CD4-positive, alpha-beta T cell (primary cell): ENCODE data around the gene PRX. TPM values are rescaled to one million over a fixed set of nuclear protein-coding genes. Genes with fewer than 3 reads are reported as not detected.

Experiments used
- ATAC-seq: fragments of 200-7000 bp; cut with Tn5 transposase; one replicate; pipeline ENCODE4 v1.10.0; 2022; ENCODE audit warnings: mild to moderate bottlenecking; ENCODE audit not compliant: poor library complexity
- CTCF ChIA-PET: fragments of 350-600 bp; sonication (Branson Sonifier 250); formaldehyde crosslinking; loops from one replicate; lab custom pipeline; 2021; ENCODE audit warnings: antibody characterized with exemption, inconsistent platforms; lab: Charles Lee
- POLR2A ChIA-PET: fragments of 350-600 bp; sonication (Branson Sonifier 250); formaldehyde crosslinking; loops from one replicate; lab custom pipeline; 2021; ENCODE audit warnings: antibody characterized with exemption, inconsistent platforms; lab: Charles Lee
- DNase-seq, 14 experiments: peaks; one replicate each; pipeline ENCODE4 v3.0.0-alpha.2; 2013 to 2020; ENCODE audit warnings: mixed read lengths in 2 of 14
- H3K27ac ChIP-seq, 2 donors: one replicate each; pipeline versions ENCODE4 v1.5.1 to v1.7.0; 2013; ENCODE audit warnings: low read length in 2 of 2, low read depth in 1 of 2, mild to moderate bottlenecking in 1 of 2
- H3K27me3 ChIP-seq, 2 experiments: 1 replicate in 1 of 2; 2 replicates in 1 of 2; pipeline versions ENCODE4 v1.6.1 to v1.7.0; 2013; ENCODE audit warnings: low read length in 2 of 2, control low read depth in 1 of 2, mild to moderate bottlenecking in 1 of 2, moderate library complexity in 1 of 2; ENCODE audit not compliant: insufficient read depth in 2 of 2, control insufficient read depth in 1 of 2
- H3K36me3 ChIP-seq: one replicate; pipeline ENCODE4 v1.6.1; 2013; ENCODE audit warnings: low read length, control low read depth; ENCODE audit not compliant: insufficient read depth
- H3K4me1 ChIP-seq: one replicate; pipeline ENCODE4 v1.6.1; 2013; ENCODE audit warnings: low read length, control low read depth; ENCODE audit not compliant: insufficient read depth
- H3K4me3 ChIP-seq: one replicate; pipeline ENCODE4 v1.5.1; 2013; ENCODE audit warnings: mild to moderate bottlenecking, low read length, moderate library complexity
- H3K9me3 ChIP-seq, 2 experiments: 1 replicate in 1 of 2; 2 replicates in 1 of 2; pipeline versions ENCODE4 v1.6.1 to v1.7.0; 2013; ENCODE audit warnings: low read length in 2 of 2, mild to moderate bottlenecking in 2 of 2, control low read depth in 1 of 2, moderate library complexity in 1 of 2; ENCODE audit not compliant: control insufficient read depth in 1 of 2, insufficient read depth in 1 of 2
- H3K27ac Mint-ChIP-seq: one replicate; pipeline ENCODE4 v1.8.0; 2020; ENCODE audit warnings: mixed read lengths
- H3K27me3 Mint-ChIP-seq: one replicate; pipeline ENCODE4 v1.8.0; 2021; ENCODE audit warnings: mixed read lengths
- H3K36me3 Mint-ChIP-seq: one replicate; pipeline ENCODE4 v1.8.0; 2021; ENCODE audit warnings: low read depth, mixed read lengths
- H3K4me1 Mint-ChIP-seq: one replicate; pipeline ENCODE4 v1.8.0; 2021; ENCODE audit warnings: low read depth, mixed read lengths
- H3K4me3 Mint-ChIP-seq: one replicate; pipeline ENCODE4 v1.8.0; 2020; ENCODE audit warnings: mild to moderate bottlenecking, mixed read lengths
- H3K9me3 Mint-ChIP-seq: one replicate; pipeline ENCODE4 v1.8.0; 2020; ENCODE audit warnings: mixed read lengths
- intact Hi-C, 2 experiments: fragments of 100-400 bp; cut with DNase I in 1 of 2; cut with micrococcal nuclease in 1 of 2; formaldehyde crosslinking; loops; one replicate each; pipeline versions ENCODE4 v1.15.1 to v1.9.0; 2023 to 2025; cut with DNase I, micrococcal nuclease
- total RNA-seq, 174 experiments: library from RNA in 2 of 174; stranded (reverse) in 2 of 174; gene quantifications; one replicate each; pipeline ENCODE4 v1.2.3 and lab custom pipeline; 2021 to 2026
- TF ChIP-seq, protein P1 (sequence below): fragments of 200-600 bp; IDR thresholded peaks from one replicate; pipeline ENCODE4 v1.8.0; 2022; ENCODE audit warnings: antibody characterized with exemption, mild to moderate bottlenecking

PRX gene
- total RNA-seq, 2 experiments from 2014 or later = 1.5 TPM

DNA sequence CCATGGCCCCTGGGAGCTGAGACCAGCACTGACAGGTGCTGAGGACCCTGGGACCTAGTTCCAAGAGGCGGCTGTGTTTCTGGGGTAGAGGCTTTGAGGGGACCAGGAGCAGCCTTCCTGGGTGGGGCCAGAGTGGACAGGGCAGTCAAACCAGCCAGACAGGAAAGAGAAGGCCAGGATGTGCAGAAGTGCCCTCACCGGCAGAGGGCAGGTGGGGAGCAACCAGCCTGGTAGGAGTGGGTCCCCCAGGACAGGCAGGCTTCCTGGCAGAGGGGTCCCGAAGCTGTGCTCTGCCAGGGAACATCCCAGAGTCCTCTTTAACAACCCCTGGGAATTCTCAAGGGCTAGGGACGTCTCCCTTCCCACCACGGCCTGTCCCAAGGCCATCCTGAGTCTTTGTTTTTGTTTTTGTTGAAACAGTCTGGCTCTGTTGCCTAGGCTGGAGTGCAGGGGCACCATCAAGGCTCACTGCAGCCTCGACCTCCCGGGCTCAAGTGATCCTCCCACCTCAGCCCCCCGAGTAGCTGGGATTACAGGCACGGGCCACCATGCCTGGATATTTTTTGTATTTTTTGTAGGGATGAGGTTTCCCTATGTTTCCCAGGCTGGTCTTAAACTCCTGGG lies 20.2 kb downstream of the PRX start:
- H3K27ac Mint-ChIP-seq = no peak overlapping the region
- no peak for DNase-seq
- no peak overlapping the region for H3K4me3 ChIP-seq
- intact Hi-C loops = no loop called here
- H3K9me3 Mint-ChIP-seq = no peaks in the 10 kb centered on the region
- H3K4me1 Mint-ChIP-seq = no peaks in the 10 kb centered on the region
- H3K27ac ChIP-seq = no peak overlapping the region
- CTCF ChIA-PET = interaction anchor here (0.5 kb wide), 1 partner anchor 28 kb away, joined by 3 read pairs; no protein-coding TSS in a partner anchor
- H3K36me3 Mint-ChIP-seq = no peaks in the 10 kb centered on the region
- H3K27me3 ChIP-seq = no peaks in the 10 kb centered on the region
- TF ChIP-seq, protein P1, sequence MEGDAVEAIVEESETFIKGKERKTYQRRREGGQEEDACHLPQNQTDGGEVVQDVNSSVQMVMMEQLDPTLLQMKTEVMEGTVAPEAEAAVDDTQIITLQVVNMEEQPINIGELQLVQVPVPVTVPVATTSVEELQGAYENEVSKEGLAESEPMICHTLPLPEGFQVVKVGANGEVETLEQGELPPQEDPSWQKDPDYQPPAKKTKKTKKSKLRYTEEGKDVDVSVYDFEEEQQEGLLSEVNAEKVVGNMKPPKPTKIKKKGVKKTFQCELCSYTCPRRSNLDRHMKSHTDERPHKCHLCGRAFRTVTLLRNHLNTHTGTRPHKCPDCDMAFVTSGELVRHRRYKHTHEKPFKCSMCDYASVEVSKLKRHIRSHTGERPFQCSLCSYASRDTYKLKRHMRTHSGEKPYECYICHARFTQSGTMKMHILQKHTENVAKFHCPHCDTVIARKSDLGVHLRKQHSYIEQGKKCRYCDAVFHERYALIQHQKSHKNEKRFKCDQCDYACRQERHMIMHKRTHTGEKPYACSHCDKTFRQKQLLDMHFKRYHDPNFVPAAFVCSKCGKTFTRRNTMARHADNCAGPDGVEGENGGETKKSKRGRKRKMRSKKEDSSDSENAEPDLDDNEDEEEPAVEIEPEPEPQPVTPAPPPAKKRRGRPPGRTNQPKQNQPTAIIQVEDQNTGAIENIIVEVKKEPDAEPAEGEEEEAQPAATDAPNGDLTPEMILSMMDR = no peak
- H3K4me1 ChIP-seq = no peaks in the 10 kb centered on the region
- no peak overlapping the region for H3K4me3 Mint-ChIP-seq
- H3K9me3 ChIP-seq = no peaks in the 10 kb centered on the region
- ATAC-seq = no peak
- H3K36me3 ChIP-seq = no peaks in the 10 kb centered on the region
- no peaks in the 10 kb centered on the region for H3K27me3 Mint-ChIP-seq
- POLR2A ChIA-PET = no interaction called here

DNA sequence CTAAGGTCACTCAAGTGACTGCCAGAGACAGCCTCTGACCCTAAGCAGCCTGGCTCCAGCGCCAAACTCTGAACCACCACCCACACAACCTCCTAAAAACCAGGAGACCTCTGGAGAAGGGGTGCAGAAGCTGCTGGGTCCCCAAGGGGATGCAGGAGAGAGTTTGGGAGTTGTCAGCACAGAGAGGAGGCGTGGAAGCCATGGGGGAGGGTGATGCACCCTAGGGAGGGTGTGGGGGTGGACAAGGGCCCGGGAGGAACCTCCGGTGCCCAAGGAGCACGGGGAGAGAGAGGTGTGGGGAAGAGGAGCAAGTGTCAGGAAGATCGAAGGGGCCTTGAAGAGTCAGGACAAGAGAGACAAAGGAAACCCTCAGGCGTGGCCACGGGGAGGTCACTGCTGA lies 21.1 kb downstream of the PRX start:
- Mint-ChIP-seq H3K4me1 (no peaks in the 10 kb centered on the region), H3K36me3 (no peaks in the 10 kb centered on the region), H3K4me3 (no peak overlapping the region), H3K9me3 (no peaks in the 10 kb centered on the region), H3K27me3 (no peaks in the 10 kb centered on the region), H3K27ac (no peak overlapping the region)
- TF ChIP-seq, protein P1 = no peak
- no peak for ATAC-seq
- Histone ChIP-seq H3K36me3 (no peaks in the 10 kb centered on the region), H3K27me3 (no peaks in the 10 kb centered on the region), H3K9me3 (no peaks in the 10 kb centered on the region), H3K4me3 (no peak overlapping the region), H3K27ac (no peak overlapping the region), H3K4me1 (no peaks in the 10 kb centered on the region)
- intact Hi-C loops = no loop called here
- no peak for DNase-seq
- POLR2A ChIA-PET = no interaction called here
- CTCF ChIA-PET = no interaction called here

DNA sequence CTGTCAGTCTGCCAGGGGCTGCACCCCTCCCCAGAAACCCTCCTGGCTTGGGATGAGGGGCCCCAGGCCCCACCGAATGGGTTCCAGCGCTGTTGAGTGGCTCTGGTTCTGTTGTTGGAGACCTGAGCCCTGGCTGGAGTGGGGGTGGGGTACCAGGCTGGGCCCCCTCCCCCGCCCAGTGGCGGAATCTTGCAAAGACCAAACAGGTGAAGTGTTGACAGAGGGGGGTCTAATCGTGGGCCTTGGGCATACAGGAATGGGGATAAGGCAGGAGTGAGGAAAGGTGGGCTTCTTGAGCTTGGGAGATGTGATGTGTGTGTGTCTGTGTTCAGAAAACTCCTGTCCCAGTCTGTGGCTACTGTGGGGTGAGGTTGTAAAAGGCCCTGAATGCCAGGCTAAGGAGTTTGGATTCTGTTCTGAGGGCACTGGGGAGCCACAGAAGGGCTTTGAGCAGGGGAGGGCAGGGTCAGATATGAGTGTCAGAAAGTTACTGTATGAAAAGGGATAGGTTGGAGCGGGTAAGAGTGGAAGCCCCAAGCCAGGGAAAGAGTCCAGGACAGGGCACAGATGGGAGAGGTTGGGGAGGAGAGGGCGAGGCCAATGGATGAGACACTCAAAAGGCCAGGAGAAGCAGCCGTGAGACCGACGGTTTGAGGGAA lies 23.0 kb downstream of the PRX start, which contains the start of gene HIPK4:
Gene HIPK4 (minus strand): TSS at position 98 of the 659 bp plus-strand sequence. CDS start 279 bp downstream, outside the sequence.
- CTCF ChIA-PET = no interaction called here
- no peak for DNase-seq
- no peaks in the 10 kb centered on the region for H3K4me1 Mint-ChIP-seq
- ATAC-seq = no peak
- no peaks in the 10 kb centered on the region for H3K27me3 Mint-ChIP-seq
- no peaks in the 10 kb centered on the region for H3K9me3 Mint-ChIP-seq
- intact Hi-C loops = no loop called here
- no peak within 1 kb of the TSS for H3K4me3 ChIP-seq
- no peak within 1 kb of the TSS for H3K27ac Mint-ChIP-seq
- TF ChIP-seq, protein P1 = no peak
- H3K4me3 Mint-ChIP-seq = no peak within 1 kb of the TSS
- no peak within 1 kb of the TSS for H3K27ac ChIP-seq
- no peaks in the 10 kb centered on the region for H3K4me1 ChIP-seq
- POLR2A ChIA-PET = no interaction called here
- H3K9me3 ChIP-seq = no peaks in the 10 kb centered on the region
- H3K36me3 ChIP-seq = no peaks in the 10 kb centered on the region
- H3K36me3 Mint-ChIP-seq = no peaks in the 10 kb centered on the region
- no peaks in the 10 kb centered on the region for H3K27me3 ChIP-seq
